ENCODE data around the gene THAP3. TPM values are rescaled to one million over a fixed set of nuclear protein-coding genes. Genes with fewer than 3 reads are reported as not detected.

The THAP3 gene
- total RNA-seq, 2 experiments from 2014 or later = 15.2 to 18.7 TPM

DNA sequence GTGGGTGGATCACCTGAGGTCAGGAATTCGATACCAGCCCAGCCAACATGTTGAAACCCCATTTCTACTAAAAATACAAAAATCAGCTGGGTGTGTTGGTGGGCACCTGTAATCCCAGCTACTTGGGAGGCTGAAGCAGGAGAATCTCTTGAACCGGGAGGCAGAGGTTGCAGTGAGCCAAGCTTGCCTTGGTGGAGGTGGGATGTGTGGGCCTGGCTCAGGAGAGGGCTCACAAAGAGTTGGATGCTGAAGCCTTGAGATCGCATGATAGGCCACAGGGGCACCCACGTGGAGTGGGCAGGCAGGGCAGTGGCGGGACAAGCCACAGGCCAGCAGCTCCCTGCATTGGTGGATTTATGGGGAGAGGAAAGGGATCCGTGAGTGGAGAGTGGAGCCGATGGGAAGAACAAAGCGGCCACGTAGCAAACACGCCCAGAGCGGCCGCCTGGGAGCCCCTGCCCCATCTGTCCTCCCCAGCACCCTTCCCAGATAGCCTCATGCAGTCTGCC lies 4.4 kb downstream of the THAP3 start:
- peaks cover 49% of the 10 kb centered on the region for H3K36me3 ChIP-seq (ENCODE audit: insufficient read depth, low read length)
- ATAC-seq (ENCODE audit: poor library complexity) (no peak), DNase-seq (no peak)
- no peaks in the 10 kb centered on the region for H3K27me3 Mint-ChIP-seq
- no peaks in the 10 kb centered on the region for H3K27me3 ChIP-seq (ENCODE audit: control insufficient read depth in 1 of 2, insufficient read depth in 2 of 2, low read length in 2 of 2)
- H3K27ac ChIP-seq (ENCODE audit: low read depth in 1 of 2, low read length in 2 of 2) = no peak overlapping the region
- H3K4me3 ChIP-seq (ENCODE audit: low read length) = no peak overlapping the region
- CTCF ChIA-PET = no interaction called here
- H3K4me1 Mint-ChIP-seq (ENCODE audit: low read depth) = peaks cover 29% of the 10 kb centered on the region
- H3K9me3 Mint-ChIP-seq = no peaks in the 10 kb centered on the region
- H3K27ac Mint-ChIP-seq = no peak overlapping the region
- peaks cover 47% of the 10 kb centered on the region for H3K36me3 Mint-ChIP-seq (ENCODE audit: low read depth)
- H3K4me1 ChIP-seq (ENCODE audit: insufficient read depth, low read length) = peaks cover 31% of the 10 kb centered on the region
- H3K4me3 Mint-ChIP-seq = no peak overlapping the region
- TF ChIP-seq, protein P1, sequence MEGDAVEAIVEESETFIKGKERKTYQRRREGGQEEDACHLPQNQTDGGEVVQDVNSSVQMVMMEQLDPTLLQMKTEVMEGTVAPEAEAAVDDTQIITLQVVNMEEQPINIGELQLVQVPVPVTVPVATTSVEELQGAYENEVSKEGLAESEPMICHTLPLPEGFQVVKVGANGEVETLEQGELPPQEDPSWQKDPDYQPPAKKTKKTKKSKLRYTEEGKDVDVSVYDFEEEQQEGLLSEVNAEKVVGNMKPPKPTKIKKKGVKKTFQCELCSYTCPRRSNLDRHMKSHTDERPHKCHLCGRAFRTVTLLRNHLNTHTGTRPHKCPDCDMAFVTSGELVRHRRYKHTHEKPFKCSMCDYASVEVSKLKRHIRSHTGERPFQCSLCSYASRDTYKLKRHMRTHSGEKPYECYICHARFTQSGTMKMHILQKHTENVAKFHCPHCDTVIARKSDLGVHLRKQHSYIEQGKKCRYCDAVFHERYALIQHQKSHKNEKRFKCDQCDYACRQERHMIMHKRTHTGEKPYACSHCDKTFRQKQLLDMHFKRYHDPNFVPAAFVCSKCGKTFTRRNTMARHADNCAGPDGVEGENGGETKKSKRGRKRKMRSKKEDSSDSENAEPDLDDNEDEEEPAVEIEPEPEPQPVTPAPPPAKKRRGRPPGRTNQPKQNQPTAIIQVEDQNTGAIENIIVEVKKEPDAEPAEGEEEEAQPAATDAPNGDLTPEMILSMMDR (IDR thresholded peaks at IDR 0.05) = no peak
- intact Hi-C loops (cut with DNase I, micrococcal nuclease) = loop anchor here in 1 of 2 experiments (5.0 kb wide), 1 partner anchor 77 kb away; the partner anchor contains the start of gene NOL9
- POLR2A ChIA-PET = no interaction called here
- H3K9me3 ChIP-seq (ENCODE audit: control insufficient read depth in 1 of 2, insufficient read depth in 1 of 2, low read length in 2 of 2) = no peaks in the 10 kb centered on the region

DNA sequence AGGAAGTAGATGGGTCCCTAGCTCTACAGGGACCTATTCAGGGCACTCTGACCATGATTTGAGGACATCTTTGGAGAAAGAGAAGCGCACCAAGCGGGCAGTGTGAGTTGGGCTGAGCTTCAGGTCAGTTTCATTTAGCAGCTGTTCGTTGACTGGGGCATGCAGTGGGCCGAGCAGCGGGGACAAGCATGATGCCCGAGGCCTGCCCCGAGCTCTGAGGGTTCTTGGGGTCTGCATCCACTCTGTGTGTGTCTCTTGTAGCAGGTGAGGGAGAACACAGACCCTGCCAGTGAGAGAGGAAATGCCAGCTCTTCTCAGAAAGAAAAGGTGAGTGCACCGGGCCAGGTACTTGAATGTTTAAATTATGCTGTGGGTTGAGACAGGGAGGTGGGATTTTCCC lies 5.4 kb downstream of the THAP3 start:
- H3K36me3 Mint-ChIP-seq (ENCODE audit: low read depth) = peaks cover 56% of the 10 kb centered on the region
- no peaks in the 10 kb centered on the region for H3K27me3 Mint-ChIP-seq
- intact Hi-C loops (cut with DNase I, micrococcal nuclease) = no loop called here
- H3K4me3 Mint-ChIP-seq = no peak overlapping the region
- CTCF ChIA-PET = no interaction called here
- Histone ChIP-seq H3K27ac (ENCODE audit: low read depth in 1 of 2, low read length in 2 of 2) (no peak overlapping the region), H3K27me3 (ENCODE audit: control insufficient read depth in 1 of 2, insufficient read depth in 2 of 2, low read length in 2 of 2) (no peaks in the 10 kb centered on the region), H3K4me3 (ENCODE audit: low read length) (no peak overlapping the region), H3K9me3 (ENCODE audit: control insufficient read depth in 1 of 2, insufficient read depth in 1 of 2, low read length in 2 of 2) (no peaks in the 10 kb centered on the region), H3K36me3 (ENCODE audit: insufficient read depth, low read length) (peaks cover 58% of the 10 kb centered on the region), H3K4me1 (ENCODE audit: insufficient read depth, low read length) (peaks cover 25% of the 10 kb centered on the region)
- no peaks in the 10 kb centered on the region for H3K9me3 Mint-ChIP-seq
- DNase-seq = no peak
- no peak overlapping the region for H3K27ac Mint-ChIP-seq
- no peak for ATAC-seq (ENCODE audit: poor library complexity)
- POLR2A ChIA-PET = no interaction called here
- TF ChIP-seq, protein P1 (IDR thresholded peaks at IDR 0.05) = no peak
- peaks cover 29% of the 10 kb centered on the region for H3K4me1 Mint-ChIP-seq (ENCODE audit: low read depth)

DNA sequence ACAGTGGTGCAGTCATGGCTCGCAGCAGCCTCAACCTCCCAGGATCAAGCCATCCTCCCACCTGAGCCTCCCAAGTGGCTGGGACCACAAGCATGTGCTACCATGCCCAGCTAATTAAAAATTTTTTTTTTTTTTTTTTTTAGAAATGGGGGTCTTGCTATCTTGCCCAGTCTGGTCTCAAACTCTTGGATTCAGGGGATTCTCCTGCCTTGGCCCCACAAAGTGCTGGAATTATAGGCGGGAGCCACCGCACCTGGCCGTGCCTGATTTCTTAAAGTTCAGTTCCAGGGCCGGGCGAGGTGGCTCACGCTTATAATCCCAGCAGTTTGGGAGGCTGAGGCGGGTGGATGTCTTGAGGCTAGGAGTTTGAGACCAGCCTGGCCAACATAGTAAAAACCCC lies 6.4 kb downstream of the THAP3 start:
- Histone ChIP-seq H3K9me3 (ENCODE audit: control insufficient read depth in 1 of 2, insufficient read depth in 1 of 2, low read length in 2 of 2) (no peaks in the 10 kb centered on the region), H3K27me3 (ENCODE audit: control insufficient read depth in 1 of 2, insufficient read depth in 2 of 2, low read length in 2 of 2) (no peaks in the 10 kb centered on the region), H3K36me3 (ENCODE audit: insufficient read depth, low read length) (peaks cover 66% of the 10 kb centered on the region), H3K4me3 (ENCODE audit: low read length) (no peak overlapping the region), H3K27ac (ENCODE audit: low read depth in 1 of 2, low read length in 2 of 2) (no peak overlapping the region), H3K4me1 (ENCODE audit: insufficient read depth, low read length) (peaks cover 18% of the 10 kb centered on the region)
- peaks cover 24% of the 10 kb centered on the region for H3K4me1 Mint-ChIP-seq (ENCODE audit: low read depth)
- TF ChIP-seq, protein P1 (IDR thresholded peaks at IDR 0.05) = no peak
- no peak overlapping the region for H3K4me3 Mint-ChIP-seq
- H3K9me3 Mint-ChIP-seq = no peaks in the 10 kb centered on the region
- intact Hi-C loops (cut with DNase I, micrococcal nuclease) = no loop called here
- ATAC-seq (ENCODE audit: poor library complexity) (no peak), DNase-seq (no peak)
- peaks cover 56% of the 10 kb centered on the region for H3K36me3 Mint-ChIP-seq (ENCODE audit: low read depth)
- CTCF ChIA-PET = no interaction called here
- no peaks in the 10 kb centered on the region for H3K27me3 Mint-ChIP-seq
- H3K27ac Mint-ChIP-seq = no peak overlapping the region
- POLR2A ChIA-PET = no interaction called here
